ENCODE results near the gene PRKCB. TPM values are rescaled to one million over a fixed set of nuclear protein-coding genes. Genes with fewer than 3 reads are reported as not detected.

The PRKCB gene
- total RNA-seq, 1 experiment from 2014 or later: 0.89 TPM

GRCh38 chr16:23821875-23822688, 13.7 kb upstream of the PRKCB start:
- H3K27me3 ChIP-seq (ENCODE audit: insufficient read depth, low read length): peaks cover 21% of the 10 kb centered on the region
- no peak for TF ChIP-seq SRF (IDR thresholded peaks at IDR 0.05; ENCODE audit: low read depth)
- TF ChIP-seq EZH2 (IDR thresholded peaks at IDR 0.05): no peak
- TF ChIP-seq EZH2phosphoT487 (IDR thresholded peaks at IDR 0.05; ENCODE audit: borderline replicate concordance): no peak
- TF ChIP-seq SIN3A (IDR thresholded peaks at IDR 0.05; ENCODE audit: low read depth): no peak
- TF ChIP-seq, protein P1, sequence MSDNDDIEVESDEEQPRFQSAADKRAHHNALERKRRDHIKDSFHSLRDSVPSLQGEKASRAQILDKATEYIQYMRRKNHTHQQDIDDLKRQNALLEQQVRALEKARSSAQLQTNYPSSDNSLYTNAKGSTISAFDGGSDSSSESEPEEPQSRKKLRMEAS (IDR thresholded peaks at IDR 0.05): no peak
- no peak for TF ChIP-seq TCF7L2 (IDR thresholded peaks at IDR 0.05; ENCODE audit: borderline replicate concordance, extremely low read depth, insufficient read depth, insufficient read length)
- TF ChIP-seq, protein P2, sequence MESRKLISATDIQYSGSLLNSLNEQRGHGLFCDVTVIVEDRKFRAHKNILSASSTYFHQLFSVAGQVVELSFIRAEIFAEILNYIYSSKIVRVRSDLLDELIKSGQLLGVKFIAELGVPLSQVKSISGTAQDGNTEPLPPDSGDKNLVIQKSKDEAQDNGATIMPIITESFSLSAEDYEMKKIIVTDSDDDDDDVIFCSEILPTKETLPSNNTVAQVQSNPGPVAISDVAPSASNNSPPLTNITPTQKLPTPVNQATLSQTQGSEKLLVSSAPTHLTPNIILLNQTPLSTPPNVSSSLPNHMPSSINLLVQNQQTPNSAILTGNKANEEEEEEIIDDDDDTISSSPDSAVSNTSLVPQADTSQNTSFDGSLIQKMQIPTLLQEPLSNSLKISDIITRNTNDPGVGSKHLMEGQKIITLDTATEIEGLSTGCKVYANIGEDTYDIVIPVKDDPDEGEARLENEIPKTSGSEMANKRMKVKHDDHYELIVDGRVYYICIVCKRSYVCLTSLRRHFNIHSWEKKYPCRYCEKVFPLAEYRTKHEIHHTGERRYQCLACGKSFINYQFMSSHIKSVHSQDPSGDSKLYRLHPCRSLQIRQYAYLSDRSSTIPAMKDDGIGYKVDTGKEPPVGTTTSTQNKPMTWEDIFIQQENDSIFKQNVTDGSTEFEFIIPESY (IDR thresholded peaks at IDR 0.05; ENCODE audit: extremely low read depth, insufficient replicate concordance, low read length): no peak
- CTCF ChIA-PET: no interaction called here

More at GRCh38 chr16:23821875-23822688, 13.7 kb upstream of the PRKCB start:
- Histone ChIP-seq H3K9me3 (ENCODE audit: control insufficient read depth in 1 of 2, insufficient read depth in 1 of 2, low read depth in 1 of 2, low read length in 2 of 2) (no peaks in the 10 kb centered on the region), H4K20me1 (ENCODE audit: insufficient read depth) (no peaks in the 10 kb centered on the region), H3K36me3 (ENCODE audit: control insufficient read depth in 1 of 2, insufficient read depth in 2 of 2, low read length in 2 of 2) (no peaks in the 10 kb centered on the region), H3K79me2 (ENCODE audit: insufficient read depth, low read length) (no peaks in the 10 kb centered on the region), H3K9me2 (ENCODE audit: insufficient read depth) (no peaks in the 10 kb centered on the region), H3K9ac (ENCODE audit: low read length) (no peak overlapping the region), H3K4me1 (ENCODE audit: control insufficient read depth in 1 of 2, insufficient read depth in 2 of 2, low read length in 2 of 2) (no peaks in the 10 kb centered on the region), H3K4me2 (ENCODE audit: low read length) (no peak overlapping the region), H2AFZ (ENCODE audit: low read depth, low read length, poor library complexity, severe bottlenecking) (no peak overlapping the region), H3K27ac (ENCODE audit: low read depth, low read length) (no peak overlapping the region), H3K4me3 (replicated peaks in 1 of 2; ENCODE audit: low read depth in 1 of 2, low read length in 2 of 2) (no peak overlapping the region)
- intact Hi-C loops (cut with micrococcal nuclease): no loop called here
- ChIA-PET RAD21 (ENCODE audit: low non-redundant PET in 1 of 2, low total read pairs in 2 of 2, uncharacterized antibody in 2 of 2, unreplicated experiment in 2 of 2) (no interaction called here), POLR2A (no interaction called here)
- no TSS peak for BruUV-seq (replicated peaks)
- no peak for DNase-seq (ENCODE audit: low read depth, low spot score)
- ATAC-seq: no peak

All from HCT116 (cell line).